ENCODE results near the gene CAMSAP3.
"Not testable (repeated sequence)": the region's sequence is repeated elsewhere in the genome, so short reads cannot be mapped to it uniquely, and the experiment has no call there.

The CAMSAP3 gene

GRCh38 chr19:7632340-7633203 lies 36.9 kb downstream of the CAMSAP3 start:
- no peak for DNase-seq (ENCODE audit: low read depth)

DNA sequence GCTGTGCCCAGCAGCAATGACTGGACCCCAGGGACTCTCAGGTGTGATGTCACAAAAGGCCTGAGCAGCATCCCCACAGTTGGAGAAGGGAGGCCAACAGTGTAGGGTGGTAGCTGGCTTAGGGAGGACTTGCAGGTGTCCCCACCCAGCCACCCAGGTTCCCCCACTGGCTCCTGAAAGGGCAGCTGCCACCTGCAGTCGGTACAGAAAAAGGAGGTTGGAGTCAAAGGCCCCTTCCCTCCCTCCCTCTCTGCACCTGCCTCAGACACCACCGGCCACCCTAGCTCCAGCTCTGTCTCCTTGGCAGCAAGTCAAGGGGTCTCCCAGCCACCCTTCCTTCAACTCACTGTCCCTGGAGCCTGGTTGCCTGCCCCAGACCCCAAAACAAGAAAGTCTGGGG lies 38.0 kb downstream of the CAMSAP3 start, which contains the start of gene PCP2:
Gene PCP2 (minus strand): TSS at position 22 of the 400 bp plus-strand sequence. CDS start 262 bp downstream, outside the sequence.
- DNase-seq (ENCODE audit: low read depth) = no peak

- no peak for DNase-seq (ENCODE audit: low read depth)
Measured at GRCh38 chr19:7635670-7636069, 40.0 kb downstream of the CAMSAP3 start.

DNA sequence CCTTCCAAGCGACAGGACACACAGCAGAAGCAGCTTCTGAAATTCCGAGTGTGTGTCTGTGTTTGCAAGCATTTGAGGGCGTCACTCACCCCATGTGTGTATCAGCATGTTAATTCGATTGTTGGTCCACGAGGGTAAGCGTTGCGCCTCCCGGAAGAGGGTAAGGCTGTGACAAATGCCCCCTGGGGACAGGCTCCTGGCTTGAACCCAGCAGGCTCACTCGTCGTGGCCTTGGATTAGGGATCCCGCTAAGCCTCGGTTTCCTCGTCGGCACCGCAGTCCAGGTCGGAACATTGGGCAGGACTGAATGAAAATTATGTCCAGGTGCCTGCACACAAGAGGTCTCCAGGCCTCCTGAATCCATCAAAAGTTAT lies 40.6 kb downstream of the CAMSAP3 start:
- no peak for DNase-seq (ENCODE audit: low read depth)

- DNase-seq (ENCODE audit: low read depth) = peak; percentile 32
Measured at GRCh38 chr19:7636691-7637373, 41.2 kb downstream of the CAMSAP3 start, which contains the start of gene STXBP2. Gene STXBP2, plus strand, starts transcription at chr19:7637110. Its CDS starts 40 bp downstream, at chr19:7637150.

DNA sequence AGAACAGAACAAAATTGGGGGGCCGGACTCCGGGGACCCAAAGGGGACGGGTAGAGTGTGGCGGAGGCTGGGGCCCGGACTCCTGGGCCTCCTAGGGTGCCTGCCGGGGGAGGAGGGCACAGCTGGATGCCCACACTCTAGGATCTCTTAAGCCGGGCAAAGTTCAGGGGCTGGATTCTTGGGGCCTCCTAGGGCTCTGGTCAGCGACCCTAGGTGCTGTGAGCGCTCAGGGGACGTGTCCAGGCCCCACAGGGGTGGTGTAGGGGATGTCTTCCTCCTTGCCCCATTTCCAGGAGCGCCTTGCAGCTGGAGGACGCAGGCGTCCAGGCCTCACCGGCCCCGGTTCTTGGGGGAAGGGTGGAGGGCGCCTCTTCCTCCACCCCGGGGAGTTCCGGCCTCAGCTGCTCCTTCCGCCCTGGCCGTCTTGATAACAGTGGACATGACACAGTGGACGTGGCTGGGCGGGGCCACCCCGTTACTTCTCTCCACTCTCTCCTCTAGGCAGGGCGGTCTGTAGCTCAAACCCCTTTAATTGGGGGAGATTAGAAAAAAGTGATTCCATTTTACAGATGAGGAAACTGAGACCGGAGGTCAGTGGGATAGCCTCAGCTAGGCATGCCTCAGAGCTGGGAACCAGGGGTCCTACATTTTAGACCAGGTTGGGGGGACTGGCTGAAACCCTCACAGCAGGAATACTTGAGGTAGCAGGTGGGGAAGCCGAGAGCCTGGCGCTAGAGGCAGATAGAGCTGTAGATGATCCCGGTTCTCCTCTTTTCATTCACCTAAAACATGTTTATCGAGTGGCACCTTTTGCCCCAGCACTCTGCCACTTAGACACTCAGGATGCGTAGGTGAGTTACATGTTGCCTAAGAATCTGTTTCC lies 42.0 kb downstream of the CAMSAP3 start:
- no peak for DNase-seq (ENCODE audit: low read depth)

GRCh38 chr19:7638802-7639465 lies 43.3 kb downstream of the CAMSAP3 start:
- DNase-seq (ENCODE audit: low read depth) = no peak

DNA sequence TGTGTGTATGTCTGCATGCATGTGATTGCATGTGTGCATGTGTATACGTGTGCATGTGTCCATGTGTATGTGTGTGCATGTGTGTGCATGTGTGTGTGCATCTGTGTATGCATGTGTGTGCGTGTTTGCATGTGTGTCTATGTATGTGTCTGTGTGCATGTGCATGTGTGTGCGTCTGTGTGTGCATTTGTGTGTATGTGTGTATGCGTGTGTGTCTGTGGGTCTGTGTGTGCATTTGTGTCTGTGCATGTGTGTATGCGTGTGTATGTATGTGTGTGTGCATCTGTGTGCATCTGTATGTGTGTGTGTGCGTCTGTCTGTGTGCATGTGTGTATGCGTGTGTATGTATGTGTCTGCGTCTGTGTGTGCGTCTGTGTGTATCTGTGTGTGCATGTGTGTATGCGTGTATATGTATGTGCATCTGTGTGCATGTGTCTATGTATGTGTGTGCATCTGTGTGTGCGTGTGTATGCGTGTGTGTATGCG lies 44.2 kb downstream of the CAMSAP3 start:
- DNase-seq (ENCODE audit: low read depth) = no peak

- DNase-seq (ENCODE audit: low read depth) = no peak
Measured at GRCh38 chr19:7640803-7641202, 45.1 kb downstream of the CAMSAP3 start.

- no peak for DNase-seq (ENCODE audit: low read depth)
Measured at GRCh38 chr19:7641290-7642276, 45.9 kb downstream of the CAMSAP3 start.

DNA sequence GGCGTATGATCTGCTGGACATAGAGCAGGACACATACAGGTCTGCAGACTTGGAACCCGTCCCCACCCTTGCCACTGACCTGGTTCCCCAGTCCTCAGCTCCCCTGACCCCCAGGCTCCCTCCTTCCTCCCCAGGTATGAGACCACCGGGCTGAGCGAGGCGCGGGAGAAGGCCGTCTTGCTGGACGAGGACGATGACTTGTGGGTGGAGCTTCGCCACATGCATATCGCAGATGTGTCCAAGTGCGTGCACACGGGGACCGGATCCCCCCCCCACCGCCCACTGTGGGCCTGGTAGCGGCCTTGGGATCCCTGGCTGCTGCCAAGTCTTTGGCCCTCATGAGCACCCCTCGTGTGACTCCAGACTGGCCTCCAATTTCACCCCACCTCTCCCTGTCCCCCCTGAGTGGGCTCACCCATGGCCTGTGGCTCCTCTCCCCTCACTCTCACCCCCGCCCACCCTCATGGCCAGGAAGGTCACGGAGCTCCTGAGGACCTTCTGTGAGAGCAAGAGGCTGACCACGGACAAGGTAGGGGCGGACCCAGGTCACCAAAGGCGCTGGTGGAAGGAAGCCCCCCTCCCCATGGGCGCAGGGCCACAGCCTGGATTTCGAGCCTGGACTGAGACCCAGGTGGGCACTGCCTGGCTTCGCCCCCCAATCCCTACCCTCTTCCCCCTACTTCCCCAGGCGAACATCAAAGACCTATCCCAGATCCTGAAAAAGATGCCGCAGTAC lies 46.8 kb downstream of the CAMSAP3 start:
- no peak for DNase-seq (ENCODE audit: low read depth)

GRCh38 chr19:7643031-7643415 lies 47.4 kb downstream of the CAMSAP3 start:
- DNase-seq (ENCODE audit: low read depth) = no peak

GRCh38 chr19:7643629-7644549 lies 48.2 kb downstream of the CAMSAP3 start:
- DNase-seq (ENCODE audit: low read depth) = not testable (repeated sequence)

DNA sequence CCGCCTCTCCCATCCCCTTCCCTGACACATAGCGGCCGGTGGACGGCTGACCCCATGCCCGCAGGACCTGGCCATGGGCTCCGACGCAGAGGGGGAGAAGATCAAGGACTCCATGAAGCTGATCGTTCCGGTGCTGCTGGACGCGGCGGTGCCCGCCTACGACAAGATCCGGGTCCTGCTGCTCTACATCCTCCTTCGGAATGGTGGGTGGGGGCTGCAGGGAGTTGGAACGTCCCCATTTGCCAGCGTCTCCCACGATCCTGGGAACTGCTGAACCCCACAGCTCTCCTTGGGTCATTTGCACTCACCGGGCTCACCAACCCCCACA lies 48.9 kb downstream of the CAMSAP3 start:
- DNase-seq (ENCODE audit: low read depth) = no peak

DNA sequence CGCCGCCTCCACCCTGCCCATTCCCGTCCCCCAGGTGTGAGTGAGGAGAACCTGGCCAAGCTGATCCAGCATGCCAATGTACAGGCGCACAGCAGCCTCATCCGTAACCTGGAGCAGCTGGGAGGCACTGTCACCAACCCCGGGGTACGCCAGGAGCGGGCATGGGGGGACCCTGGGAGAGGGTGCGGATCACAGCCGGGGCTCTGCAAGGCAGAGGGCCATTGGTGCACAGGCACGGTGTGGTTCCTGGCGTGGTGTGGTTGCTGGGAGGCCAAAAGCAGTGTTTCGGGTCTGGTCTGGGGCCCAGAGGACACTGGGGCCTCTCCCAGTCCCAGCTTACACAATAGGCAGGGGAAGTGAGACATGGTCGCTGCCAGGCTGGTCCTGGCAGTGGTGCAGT lies 49.5 kb downstream of the CAMSAP3 start:
- DNase-seq (ENCODE audit: low read depth) = no peak

GRCh38 chr19:7645656-7646425 lies 50.2 kb downstream of the CAMSAP3 start:
- DNase-seq (ENCODE audit: low read depth) = no peak

GRCh38 chr19:7646426-7646700 lies 50.7 kb downstream of the CAMSAP3 start:
- DNase-seq (ENCODE audit: low read depth) = no peak

- DNase-seq (ENCODE audit: low read depth) = no peak
Measured at GRCh38 chr19:7647156-7647555, 51.5 kb downstream of the CAMSAP3 start.
